NCI-H146 treated with DMSO at 0.1 percent for 48 hours (cell line): ENCODE data around the gene HIVEP3.

Experiments used
- DNase-seq: peaks from one replicate; lab custom pipeline; 2025; ENCODE audit not compliant: unreplicated experiment; lab: John Stamatoyannopoulos, UW

Gene HIVEP3

GRCh38 chr1:41494351-41495209 is 424.1 kb downstream of the HIVEP3 start:
- no peak for DNase-seq

DNA sequence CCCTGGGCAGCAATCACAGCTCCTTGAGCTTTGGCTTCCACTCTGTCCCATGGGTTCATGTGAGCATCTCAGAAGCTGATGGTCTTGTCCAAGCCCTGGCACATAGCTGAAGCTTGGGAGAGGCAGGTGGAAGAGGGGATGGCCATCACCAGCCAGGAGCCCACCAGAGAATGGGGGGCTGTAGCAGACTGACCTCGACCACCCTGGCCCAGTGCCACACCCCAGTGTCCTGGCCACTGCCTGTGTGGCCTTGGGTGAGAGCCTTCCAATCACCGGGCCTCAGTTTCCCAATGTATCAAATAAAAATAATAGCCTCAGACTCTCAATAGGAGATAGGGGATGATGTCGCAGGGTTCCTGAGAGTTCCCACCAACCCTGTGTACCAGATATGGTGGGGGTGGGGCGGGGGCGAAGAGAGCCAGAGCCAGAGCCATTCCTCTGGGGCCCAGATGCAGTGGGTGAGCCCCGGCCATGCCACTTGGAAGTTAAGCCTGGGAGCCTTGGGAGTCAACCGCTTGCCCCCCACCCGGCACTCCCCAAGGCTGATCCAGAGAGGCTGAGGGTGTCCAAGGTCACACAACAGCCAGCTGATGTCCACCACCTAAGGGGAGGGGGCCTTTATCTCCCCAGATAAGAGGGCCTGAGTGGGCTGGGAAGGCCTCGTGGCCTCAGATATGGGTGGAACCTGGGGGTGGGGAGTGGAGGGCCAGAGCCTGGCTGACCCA is 424.9 kb downstream of the HIVEP3 start:
- DNase-seq, result no peak

- DNase-seq, result no peak
These were observed 425.6 kb downstream of the HIVEP3 start for GRCh38 chr1:41493117-41493536.

DNA sequence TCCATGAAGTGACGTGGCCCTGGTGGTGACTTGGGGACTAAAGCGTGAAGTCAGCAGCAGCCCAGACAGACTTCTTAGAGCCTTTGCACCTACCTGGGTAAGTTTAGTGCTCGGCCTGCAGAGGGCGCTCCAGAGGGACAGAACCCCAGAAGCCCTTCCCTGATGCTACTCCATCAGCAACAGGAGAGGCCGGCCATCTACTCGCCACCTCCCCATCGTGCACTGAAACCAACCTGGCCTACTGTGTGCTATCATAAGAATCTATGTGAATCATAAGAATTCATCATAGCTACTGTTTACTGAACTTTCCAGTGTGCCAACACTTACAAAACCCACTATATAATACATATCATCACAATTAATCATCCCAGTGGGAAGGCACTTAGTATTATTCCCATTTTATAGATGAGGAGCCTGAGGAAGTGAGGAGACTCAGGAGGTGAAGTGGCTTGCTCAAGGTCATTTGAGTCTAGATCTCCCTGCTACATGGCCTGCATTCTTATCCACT is 426.3 kb downstream of the HIVEP3 start:
- no peak for DNase-seq

GRCh38 chr1:41490911-41491310 is 427.8 kb downstream of the HIVEP3 start:
- DNase-seq, result no peak

DNA sequence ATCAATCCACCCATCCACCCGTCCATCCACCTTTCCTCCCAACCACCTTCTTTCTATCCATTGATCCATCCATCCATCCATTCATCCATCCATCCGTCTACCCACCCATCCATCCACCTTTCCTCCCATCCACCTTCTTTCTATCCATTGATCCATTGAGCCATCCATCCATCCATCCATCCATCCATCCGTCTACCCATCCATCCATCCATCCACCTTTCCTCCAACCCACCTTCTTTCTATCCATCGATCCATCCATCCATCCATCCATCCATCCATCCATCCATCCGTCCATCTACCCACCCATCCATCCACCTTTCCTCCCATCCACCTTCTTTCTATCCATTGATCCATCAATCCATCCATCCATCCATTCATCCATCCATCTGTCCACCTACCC is 429.2 kb downstream of the HIVEP3 start:
- DNase-seq, result no peak

DNA sequence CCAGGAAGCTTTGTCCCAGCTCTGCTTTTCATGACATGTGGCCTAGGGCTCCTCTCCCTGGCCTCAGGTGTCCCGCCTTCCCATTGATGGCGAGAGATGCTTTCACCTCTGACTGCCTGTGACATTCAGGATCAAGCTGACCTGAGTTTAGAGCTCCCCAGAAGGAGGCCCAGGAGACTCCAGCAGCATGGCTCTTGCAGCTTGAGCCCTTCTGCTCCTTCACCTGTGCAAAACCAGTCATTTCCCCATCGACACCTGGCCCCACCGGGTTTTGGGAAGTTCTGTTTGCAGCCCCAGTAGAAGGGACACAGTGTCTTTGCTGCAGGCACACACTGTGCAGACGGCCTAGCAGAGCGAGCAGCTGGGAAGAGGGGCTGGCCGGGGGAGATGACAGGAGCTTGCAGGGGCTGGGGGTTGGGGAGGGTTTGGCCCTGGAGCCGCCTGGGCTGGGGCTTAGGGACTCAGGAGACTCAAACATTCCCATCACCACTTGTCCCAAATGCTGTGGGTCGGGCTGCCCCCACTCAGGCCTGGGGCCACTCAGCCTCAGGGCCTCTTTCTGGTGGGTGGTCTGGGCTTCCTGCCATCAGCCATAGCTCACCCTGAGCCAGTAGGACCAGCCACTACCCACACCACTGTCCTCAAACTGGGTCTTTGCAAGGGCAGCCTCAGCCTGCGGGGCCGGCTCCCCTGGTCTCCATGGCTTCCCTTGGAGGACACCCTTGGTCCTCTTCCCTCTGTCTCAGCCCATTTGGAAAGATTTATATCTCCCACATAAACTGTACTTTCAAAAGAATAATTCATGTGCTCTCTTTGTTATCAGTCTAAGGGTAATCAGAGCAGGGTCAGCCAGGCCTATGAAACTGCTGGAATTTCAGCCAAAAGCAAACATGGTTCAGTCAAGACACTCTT is 430.4 kb downstream of the HIVEP3 start:
- DNase-seq, result no peak

- no peak for DNase-seq
These were observed 431.3 kb downstream of the HIVEP3 start for GRCh38 chr1:41487126-41488039.

DNA sequence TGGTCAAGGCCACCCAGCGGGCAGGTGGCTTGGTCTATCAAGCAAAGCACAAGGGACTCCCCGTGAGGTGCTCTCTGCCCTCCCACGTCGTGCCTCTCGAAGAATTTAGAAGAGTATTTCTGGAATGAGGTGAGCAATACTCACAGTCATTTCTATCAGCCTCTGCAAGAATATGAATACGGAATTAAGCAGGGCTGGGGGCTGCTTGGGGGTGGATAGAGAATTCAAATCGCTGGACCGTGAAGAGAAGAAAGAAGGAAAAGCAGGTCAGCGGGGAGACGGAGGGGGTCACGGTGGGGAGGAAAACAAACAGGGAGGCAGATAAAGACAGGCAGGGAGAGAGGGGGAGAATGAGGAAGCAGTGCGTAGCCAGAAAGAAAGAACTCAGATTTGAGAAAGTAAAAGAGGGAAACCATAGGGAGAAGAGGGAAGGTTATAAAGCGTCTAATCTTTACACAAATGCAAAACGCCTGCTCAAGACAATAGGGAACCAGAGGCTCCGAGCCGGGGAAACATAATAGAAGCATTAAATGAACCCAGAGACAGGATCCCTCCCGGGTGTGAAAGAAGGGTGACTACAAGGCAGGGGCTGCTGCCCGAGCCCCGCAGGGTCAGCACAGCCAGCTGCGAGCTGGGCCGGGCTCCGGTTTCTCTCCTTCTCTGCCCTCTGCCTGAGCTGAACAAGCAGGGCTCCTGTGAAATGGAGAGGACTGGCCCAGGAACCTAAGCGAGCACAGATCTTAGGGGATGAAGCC is 432.2 kb downstream of the HIVEP3 start:
- DNase-seq, result no peak

GRCh38 chr1:41486053-41486370 is 432.7 kb downstream of the HIVEP3 start:
- DNase-seq, result no peak

DNA sequence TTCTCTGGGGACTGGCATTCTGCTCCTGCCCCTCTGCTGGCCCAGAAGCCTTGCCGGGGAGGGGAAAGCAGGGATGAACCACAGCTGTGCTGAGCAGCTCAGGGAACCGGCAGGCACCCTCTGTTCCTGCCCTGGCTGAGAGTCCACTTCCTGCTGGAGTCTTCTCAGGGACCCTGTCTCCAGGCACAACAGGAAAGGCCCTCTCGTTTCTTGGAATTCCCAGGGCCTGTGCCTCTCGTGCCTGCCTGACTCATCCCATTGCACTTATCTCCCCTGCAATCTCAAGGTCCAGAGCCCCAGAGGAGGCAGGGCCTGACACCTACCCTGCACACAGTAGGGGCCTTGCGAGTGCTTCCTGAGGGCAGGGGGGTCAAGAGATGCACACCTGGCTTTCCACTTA is 433.1 kb downstream of the HIVEP3 start:
- no peak for DNase-seq

- DNase-seq, result peak; percentile 59
These were observed 434.1 kb downstream of the HIVEP3 start, which contains the start of gene EDN2 for GRCh38 chr1:41484402-41485241. EDN2 (minus strand) TSS chr1:41484683; CDS start chr1:41484601, 82 bp downstream.

GRCh38 chr1:41483960-41484401 is 434.7 kb downstream of the HIVEP3 start:
- DNase-seq, result no peak

GRCh38 chr1:41483001-41483850 is 435.5 kb downstream of the HIVEP3 start:
- no peak for DNase-seq

- DNase-seq, result no peak
These were observed 436.5 kb downstream of the HIVEP3 start for GRCh38 chr1:41482001-41482765.

DNA sequence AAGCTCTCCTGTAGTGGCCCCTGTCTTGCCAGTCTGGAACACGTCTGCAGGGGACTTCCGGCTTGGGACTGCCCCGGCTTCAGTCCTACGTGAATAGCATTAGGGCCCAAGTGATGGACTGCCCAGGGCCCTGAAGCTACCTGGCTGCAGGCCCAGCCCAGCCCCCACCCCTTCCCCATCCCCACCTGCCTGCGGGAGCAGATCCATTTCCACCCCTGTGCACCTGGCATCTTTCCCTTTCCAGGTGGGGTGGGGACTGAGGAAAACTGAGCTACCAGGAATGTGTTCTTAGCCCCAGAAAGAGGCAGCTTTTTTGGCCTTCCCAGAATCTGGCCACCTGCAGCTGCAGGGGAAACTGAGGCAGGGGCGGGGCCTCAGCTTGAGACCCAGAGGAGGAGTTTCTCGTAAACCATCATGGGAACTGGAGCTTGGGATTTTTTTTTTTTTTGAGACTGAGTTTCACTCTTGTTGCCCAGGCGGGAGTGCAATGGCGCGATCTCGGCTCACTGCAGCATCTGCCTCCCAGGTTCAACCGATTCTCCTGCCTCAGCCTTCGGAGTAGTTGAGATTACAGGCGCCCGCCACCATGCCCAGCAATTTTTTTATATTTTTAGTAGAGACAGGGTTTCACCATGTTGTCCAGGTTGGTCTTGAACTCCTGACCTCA is 437.5 kb downstream of the HIVEP3 start:
- DNase-seq, result no peak
